HG02571 (cell line): ENCODE data around the gene FAM168B.

Experiments used
- ATAC-seq: cut with Tn5 transposase; IDR thresholded peaks from one replicate; pipeline ENCODE4 v1.9.1; 2021; ENCODE audit warnings: mild to moderate bottlenecking, moderate library complexity; ENCODE audit not compliant: unreplicated experiment

Gene FAM168B

DNA sequence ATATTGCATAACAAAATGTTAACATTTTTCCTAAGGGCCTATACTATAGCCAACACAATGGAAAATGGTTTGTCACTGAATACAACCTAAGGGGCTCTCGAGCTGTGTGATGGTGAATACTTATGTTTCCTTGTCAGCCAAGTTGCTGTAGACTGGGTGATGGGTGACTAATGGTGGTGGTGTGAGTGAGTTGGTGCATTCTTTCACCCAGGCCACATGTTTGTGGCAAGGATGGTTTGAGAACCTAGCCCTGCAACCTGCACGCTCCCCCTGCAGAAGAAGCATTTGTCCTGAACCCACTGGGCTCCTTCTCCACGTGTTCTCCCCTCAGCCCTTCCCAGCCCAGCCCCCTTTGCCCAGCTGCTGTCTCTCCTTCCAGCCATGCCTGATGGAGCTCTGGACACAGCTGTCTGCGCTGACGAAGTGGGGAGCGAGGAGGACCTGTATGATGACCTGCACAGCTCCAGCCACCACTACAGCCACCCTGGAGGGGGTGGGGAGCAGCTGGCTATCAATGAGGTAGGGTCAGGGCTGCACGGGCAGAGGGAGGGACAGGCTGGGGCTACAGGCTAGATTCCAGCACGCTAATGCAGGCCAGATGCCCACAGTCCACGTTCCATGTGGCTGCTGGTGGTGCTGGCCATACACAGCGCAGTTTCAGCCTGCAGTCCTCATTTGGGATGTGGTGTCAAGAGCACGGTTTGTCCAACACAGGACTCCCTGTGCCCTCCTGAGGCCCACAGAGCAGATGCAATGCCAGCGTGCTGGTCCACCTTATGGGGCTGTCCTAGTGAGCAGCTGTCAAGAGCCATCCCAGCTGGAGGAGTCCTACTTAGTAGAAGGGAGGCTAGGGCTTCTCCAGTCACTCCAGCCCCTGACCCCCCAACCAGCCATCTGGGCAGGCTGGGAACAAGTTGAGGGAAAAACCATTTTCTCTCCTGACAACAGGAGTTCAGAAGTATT lies 65.4 kb downstream of the FAM168B start:
- ATAC-seq = no peak

DNA sequence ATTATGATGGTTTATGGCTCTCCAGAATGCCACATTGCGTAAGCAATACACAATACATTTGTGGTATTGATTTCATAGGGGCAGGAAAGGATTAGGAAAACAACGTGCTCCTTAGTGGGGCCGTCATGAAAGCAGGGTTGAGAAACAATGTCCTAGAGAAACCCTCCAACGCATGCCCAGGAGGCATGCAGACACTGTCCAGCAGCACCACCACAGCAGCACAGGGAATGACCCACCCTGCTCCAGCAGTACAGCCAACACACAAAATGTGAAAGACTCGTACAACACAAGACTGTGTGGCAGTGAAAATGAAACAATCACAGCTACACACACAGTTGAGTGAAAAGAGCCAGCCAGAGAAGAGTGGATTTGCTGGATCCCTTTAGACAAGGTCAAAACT lies 66.3 kb downstream of the FAM168B start:
- ATAC-seq = no peak

DNA sequence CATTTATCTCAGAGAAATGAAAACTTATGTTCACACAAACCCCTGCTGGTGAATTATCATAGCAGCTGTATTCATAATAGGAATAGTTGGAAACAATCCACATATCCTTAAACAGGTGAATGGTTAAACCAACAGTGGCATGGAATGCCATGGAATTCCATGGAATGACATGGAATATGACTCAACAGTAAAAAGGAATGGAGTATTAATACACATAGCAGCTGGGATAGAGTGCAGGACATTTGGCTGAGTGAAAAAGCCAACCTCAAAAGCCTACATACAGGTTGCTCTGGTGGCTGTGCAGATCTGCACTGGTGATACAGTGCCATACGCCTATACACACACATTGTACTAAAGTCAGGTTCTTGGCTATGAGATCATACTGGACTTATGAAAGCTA lies 69.5 kb downstream of the FAM168B start:
- ATAC-seq = no peak

DNA sequence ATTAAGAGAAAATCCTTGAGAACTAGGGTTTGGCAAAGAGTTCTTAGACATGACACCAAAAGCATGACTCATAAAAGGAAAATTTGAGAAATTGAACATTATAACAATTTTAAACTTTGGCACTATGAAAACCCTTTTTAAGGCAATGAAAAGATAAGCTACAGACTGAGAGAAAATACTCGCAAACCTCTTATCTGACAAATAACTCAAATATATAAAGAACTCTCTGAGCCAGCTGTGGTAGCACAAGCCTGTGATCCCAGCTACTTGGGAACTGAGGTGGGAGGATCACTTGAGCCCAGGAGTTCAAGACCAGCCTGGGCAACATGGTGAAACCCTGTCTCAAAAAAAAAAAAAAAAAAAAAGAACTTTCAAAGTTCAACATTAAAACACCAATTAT lies 70.5 kb downstream of the FAM168B start:
- ATAC-seq = no peak

DNA sequence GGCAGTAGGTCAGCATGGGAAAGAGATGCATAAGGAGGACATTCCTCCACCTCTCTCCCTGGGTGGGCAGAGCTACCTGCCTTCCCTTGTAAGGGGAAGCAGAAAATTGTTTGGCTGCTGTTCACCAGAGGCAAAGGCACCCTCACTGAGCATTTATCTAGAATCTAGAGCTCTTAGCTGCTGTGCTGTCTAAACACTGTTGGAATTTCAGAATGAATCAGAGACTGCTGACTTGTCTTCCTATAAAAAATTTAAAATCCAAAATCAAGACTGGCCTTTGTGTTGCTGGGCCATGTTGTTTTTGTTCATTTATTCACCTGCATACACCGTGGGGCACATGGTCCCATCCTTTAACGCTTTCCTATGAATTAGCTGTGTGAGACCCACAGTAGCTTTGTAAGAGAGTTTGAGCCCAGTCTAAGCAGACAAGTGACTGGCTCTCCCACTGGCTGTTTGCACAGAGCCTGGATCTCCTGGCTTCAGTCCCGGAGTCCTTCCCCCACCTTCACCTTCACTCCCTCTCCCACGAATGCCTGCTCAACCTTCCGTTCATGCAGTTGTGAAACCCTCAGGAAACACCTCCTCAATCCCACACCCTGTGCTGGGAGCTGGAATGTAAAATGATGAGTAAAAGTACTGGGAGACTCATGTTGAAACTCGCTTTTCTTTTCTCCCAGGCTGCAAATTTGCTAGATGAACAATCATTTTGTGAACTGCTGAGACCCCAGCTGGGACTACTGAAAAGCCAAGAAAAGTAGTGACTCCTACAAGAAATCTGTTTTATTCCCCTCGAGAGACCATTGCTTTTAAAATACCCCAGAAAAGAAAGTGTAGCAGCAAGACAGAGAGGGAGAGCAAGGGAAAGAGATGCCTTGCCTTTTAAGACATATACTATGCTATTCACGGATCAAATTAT lies 76.2 kb downstream of the FAM168B start:
- no peak for ATAC-seq

DNA sequence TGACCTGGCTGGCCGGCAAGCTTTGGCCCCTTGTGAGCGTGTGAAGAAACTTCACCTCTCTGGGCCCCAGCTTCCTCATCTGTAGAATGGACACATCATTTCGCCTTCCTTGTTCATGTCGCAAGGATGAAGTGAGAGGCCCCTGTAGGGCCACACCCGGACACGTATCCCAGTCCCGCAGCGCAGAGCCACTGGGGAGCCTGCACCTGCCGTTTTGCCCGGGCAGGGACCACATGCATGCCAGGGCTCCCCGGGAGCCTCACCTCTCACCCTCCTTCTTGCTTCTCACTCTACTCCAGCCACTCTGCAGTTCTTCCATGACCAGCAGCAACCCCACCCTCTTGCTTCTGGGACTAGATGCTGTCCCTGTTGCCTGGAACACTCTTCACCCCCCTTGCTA lies 77.5 kb downstream of the FAM168B start:
- no peak for ATAC-seq

DNA sequence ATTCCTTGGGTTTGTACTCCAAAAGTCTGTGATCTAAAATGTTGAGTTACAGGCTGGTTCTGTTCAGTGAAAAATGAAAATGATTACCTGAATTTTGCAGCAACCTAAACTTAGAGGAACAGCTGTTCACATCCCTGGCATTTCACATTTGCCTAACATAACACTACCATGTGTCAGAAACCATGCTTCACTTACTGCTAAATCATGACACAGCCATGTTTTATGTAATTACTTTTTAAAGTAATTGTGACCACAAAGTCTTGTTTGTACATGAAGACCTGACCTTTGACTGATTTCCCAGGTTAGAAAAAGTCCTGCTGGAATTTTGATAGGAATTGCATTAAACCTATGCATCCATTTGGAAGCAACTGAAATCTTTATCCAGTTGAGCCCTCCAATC lies 79.1 kb downstream of the FAM168B start:
- ATAC-seq = no peak

DNA sequence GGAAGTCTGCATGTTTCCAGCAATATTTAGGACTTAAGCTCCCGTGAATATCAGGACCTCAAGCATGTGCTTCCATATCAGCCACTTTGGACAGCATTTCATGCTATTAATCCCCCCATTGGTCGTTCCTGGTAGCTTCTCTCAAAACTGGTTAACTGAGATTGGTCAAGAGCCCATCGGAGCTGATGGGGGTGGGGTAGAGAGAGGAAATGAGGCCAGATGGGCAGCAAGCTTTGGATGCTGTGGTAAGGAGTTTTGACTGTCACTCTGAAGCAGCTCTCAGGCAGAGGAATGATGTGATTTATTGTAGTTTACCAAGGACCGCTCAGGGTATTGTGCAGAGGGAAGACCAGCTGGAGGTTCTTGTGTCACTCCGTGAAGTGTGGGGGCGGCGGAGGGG lies 81.8 kb downstream of the FAM168B start:
- no peak for ATAC-seq

DNA sequence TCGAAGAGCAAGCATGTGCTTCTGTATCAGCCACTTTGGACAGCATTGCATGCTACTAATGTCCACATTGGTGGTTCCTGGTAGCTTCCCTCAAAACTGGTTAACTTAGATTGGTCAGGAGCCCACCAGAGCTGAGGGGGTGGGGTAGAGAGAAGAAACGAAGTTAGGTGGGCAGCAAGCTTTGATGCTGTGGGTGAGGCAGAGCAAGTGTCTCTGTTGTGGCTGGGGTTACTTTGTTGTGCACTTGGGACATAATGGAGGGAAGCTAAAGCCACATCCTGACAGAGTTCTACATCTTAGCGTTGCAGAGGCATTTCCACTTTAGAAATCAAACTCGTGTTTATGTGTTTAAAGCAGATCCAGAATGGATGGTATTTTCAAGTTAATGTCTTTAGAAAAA lies 82.7 kb downstream of the FAM168B start:
- ATAC-seq = no peak

DNA sequence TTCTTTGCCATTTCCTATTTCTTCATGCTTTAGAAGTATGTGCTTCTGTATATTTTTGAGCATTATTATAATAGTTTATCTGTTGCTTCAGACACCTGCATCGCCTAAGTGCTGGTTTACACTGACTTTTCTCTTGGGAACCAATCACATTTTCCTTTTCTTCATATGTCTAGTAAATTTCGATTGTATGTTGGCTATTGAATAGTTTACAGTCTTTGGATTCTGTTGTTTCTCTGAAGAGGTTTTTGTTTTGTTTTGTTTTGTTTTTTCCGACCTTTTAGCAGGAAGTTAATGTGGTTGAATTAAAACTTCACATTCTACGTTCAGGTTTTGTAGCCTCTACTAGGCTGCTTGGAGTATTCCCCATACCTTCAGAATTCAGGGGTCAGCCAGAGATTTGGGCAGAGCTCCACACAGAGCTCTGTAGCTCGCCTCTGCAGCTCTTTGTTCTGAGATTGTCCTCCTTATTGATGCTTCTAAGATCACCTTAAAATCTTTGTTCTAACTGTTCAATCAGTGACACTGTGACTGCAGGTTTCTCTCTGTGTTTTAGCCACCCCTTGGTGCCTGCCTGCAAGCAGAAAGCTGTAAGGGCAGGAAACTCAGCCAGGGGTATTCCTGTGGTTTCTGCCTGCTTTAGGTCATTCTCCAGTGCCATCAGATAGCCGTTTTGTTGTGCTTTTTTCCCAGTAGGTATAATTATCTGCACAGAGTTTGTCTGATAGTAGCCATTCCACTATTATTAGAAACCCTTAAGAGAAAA lies 83.4 kb downstream of the FAM168B start:
- no peak for ATAC-seq

DNA sequence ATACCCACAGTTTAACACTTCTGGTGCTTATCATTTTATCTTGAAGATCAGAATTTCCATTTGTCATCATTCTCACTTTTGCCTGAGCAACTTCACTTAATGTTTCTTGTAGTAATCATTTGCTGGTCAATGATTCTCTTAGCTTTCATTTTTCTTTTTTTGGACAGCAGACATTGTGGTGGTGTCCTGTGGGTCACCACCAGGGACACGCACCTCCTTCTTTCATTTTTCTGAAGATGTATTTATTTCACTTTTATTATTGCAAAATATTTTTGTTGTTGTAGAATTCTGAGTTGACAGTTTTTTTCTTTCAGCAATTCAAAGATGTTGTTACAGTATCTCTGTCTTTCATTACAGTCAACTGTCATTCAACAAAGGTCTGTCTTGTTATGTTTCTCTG lies 84.3 kb downstream of the FAM168B start:
- no peak for ATAC-seq

DNA sequence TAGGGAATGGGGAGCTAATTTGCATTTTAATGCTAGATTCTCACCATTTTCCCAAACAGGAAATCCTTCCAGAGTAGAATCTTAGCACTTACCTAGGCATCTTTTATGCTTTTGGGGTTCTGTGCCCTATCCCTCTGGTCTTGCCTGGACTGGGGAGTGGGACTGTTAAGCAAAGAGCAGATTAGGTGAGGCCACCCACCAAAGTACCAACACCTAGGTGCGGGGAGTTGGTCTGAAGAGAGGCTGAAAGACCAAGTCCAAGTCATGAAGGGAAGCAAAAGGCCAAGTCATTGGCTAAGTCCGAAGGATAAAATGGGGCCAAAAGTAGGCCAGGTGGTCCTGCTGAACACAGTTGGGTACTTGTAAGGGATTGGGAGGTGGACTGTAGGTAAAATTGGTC lies 86.7 kb downstream of the FAM168B start:
- ATAC-seq = no peak

DNA sequence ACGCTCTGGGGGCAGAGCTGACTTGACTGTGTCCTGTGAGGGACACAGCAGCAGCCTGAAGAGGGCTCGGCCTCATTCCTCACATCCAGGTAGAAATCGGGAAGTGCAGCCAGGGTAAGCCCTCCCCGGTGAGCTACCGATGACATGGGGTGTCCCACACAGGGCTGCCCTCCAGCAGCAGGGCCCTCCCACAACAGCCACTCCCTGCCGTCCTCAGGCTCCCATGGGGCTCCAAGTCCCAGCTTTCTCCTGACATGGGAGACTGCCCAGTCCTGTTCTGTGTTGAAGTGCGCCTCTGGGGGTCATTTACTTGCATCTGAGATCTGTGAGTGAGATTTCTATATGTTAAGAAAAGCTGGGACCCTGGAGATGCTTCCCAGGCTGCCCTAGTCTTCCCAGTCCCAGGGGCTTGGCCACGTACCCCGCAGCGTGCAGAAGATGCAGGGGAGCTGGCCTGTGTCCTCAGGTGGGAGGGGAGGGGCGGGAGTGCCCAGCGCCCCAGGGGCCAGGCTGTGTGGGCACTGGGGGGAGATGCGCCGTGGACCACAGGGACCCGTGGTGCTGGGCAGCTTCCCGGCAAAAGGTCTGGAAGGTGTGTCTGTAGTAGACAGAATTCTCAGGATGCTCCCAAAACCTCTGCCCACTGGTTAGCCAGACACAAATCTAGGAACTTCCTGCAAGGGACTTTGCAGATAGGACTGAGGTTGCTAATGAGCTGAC lies 87.9 kb downstream of the FAM168B start:
- no peak for ATAC-seq

DNA sequence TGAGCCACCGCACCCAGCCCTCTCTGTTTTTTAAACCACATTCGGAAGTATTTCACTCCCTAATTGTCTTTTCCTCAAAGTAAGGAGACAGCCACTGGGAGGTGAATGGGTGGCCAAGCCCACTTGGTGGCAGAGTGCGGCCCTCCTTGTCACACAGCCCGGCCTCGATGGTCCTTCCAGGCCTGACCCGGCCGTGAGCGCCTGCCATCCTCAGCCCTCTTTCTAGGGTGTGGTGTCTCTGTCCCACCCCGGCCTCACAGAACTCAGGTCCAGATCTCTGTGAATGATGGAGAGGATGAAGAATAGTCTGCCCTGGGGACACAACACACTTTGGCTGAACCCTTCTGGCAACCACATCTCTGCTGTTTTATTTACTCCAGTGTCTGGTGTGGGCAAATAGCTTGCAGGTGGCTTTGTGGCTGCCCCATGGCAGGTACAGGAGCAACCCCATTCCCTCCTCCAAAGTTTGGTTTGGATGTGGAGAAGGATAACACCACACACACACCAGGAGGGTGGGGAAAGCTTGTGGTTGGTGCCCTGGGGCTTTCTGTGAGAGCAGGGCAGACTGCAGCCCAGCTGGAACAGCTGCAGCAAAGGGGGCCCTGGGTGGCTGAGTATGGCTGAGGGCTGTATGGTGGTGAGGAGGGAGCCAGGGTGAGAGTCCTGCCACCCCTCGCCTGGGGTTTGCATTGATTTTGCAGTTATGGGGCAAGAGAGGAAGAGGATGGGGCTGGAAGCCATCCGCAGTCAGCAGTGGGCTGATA lies 88.6 kb downstream of the FAM168B start:
- ATAC-seq = no peak

DNA sequence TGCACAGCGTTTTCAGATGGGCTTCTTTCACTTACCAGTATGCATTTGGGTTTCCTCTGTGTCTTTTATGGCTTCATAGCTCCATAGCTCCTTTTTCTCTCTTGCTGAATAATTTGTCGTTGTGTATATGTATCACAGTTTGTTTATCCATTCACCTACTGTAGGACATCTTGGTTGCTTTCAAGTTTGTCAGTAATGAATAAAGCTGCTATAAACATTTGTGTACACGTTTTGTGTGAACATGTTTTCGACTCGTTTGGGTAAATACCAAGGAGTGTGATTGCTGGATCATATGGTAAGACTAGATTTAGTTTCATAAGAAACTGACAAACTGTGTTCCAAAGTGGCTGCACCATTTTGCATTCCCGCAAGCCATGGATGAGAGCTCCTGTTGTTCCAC lies 94.7 kb downstream of the FAM168B start:
- no peak for ATAC-seq
